ENCODE measurements around the gene KCP.

The KCP gene

DNA sequence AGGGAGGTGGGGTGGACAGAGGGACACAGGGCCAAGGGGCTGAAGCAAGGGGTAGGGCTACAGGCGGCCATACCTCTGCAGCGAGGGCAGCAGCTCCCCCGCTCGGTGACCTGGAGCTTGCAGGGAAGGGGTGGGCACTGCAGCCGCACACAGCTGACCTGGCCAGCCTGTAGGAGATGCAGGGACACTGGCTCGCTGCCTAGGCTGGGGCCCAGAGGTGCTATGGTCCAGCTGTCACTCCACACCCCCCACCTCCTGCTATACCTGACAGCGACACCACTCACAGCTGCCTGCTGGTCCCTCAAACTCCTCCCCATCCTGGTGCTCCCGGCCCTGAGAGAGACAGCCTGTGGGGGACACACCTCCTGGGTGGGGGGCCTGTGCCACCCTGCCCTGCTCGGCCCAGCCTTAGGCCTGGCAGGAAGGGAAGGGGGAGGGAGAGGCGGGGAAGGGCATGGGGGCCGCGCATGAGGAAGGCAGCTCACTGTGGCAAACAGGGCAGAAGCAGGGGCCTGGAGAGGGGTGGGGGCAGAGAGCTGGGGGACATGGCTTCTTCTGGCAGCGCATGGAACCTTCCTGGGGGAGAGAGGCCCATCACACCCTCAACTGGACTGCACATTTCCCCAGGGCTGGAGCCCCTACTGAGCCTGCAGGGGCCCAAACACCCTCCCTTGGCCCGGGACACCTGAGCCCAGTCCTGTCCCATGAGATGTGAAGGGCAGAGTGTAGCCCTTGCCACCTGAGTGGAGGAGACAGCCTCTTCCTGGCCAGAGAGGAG is 23.9 kb downstream of the KCP start:
- TF ChIP-seq, protein P1, sequence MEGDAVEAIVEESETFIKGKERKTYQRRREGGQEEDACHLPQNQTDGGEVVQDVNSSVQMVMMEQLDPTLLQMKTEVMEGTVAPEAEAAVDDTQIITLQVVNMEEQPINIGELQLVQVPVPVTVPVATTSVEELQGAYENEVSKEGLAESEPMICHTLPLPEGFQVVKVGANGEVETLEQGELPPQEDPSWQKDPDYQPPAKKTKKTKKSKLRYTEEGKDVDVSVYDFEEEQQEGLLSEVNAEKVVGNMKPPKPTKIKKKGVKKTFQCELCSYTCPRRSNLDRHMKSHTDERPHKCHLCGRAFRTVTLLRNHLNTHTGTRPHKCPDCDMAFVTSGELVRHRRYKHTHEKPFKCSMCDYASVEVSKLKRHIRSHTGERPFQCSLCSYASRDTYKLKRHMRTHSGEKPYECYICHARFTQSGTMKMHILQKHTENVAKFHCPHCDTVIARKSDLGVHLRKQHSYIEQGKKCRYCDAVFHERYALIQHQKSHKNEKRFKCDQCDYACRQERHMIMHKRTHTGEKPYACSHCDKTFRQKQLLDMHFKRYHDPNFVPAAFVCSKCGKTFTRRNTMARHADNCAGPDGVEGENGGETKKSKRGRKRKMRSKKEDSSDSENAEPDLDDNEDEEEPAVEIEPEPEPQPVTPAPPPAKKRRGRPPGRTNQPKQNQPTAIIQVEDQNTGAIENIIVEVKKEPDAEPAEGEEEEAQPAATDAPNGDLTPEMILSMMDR (IDR thresholded peaks at IDR 0.05; ENCODE audit: borderline replicate concordance, insufficient read depth, low read depth, low read length) = no peak
- no peak overlapping the region for H3K4me3 ChIP-seq (ENCODE audit: low read depth, low read length)

DNA sequence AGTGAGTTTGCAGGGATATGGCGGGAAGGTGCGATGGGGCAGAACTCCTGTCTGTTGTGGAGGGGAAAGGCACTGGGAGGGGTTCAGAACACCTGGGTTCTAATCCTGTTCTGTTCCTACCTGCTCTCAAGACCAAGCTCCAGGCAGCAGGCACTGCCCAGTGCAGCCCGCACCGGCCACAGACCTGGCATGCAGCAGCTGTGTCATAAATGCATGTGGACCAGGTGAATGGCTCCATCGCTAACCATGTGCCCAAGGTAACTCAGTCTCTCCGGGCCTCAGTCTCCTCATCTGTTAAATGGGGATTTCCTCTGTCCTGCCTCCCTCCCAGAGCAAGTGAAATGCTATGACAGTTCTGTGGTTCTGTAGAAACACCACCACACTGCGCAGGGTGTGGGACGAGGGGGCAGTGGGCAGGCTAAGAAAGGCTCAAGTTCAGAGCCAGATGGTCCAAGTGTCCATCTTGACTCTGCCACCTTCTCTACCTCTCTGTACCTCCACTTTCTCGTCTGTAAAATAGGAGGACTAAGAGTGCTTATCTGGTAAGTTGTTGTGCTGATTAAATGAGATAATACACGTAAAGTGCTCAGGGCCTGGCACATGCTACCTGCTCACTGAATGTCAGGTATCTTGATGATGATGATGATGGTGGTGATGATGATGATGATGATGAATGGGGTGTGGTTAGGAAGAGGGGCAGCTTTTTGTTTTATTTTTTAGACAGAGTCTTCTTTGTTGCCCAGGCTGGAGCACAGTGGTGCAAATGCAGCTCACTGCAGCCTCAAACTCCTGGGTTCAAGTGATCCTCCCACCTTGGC is 24.9 kb downstream of the KCP start:
- H3K4me3 ChIP-seq (ENCODE audit: low read depth, low read length) = no peak overlapping the region
- TF ChIP-seq, protein P1 (IDR thresholded peaks at IDR 0.05; ENCODE audit: borderline replicate concordance, insufficient read depth, low read depth, low read length) = no peak

DNA sequence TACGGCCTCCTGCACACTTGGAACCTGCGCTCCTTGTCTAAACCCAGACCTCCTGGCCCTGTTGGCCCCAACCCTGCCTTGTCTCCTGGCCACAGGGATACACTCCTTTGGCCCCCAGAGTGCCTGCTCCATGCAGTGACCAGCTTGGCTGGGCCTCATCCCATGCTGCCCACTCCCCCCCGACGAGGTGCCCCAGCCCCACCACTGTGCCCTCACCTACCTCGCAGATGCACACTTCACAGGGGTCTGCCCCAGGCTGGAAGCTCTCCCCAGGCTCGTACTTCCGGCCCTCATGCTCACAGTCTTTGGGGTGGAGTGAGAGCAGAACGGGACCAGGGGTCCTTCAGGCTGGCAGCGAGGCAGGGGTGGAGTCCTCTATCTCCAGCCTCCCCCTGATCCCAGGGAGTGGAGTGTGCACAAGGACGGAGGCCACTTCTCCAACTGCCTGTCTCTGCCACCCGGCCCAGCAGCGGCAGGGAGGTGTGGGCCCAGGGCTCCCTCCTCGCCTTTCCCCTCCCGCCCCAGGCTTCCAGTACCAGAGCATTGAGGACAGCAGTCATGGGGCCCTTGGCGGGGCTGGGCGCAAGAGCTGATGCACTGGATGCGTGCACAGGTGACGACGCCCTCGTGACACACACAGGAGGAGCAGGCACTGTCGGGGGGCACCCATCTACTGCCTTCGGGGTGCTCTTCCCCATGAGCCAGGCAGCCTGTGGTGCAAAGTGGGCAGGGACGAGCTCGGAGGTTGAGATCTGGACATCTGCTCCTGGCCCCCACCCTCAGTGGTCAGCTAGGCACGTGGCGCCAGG is 25.7 kb downstream of the KCP start:
- H3K4me3 ChIP-seq (ENCODE audit: low read depth, low read length) = no peak overlapping the region
- TF ChIP-seq, protein P1 (IDR thresholded peaks at IDR 0.05; ENCODE audit: borderline replicate concordance, insufficient read depth, low read depth, low read length) = no peak

DNA sequence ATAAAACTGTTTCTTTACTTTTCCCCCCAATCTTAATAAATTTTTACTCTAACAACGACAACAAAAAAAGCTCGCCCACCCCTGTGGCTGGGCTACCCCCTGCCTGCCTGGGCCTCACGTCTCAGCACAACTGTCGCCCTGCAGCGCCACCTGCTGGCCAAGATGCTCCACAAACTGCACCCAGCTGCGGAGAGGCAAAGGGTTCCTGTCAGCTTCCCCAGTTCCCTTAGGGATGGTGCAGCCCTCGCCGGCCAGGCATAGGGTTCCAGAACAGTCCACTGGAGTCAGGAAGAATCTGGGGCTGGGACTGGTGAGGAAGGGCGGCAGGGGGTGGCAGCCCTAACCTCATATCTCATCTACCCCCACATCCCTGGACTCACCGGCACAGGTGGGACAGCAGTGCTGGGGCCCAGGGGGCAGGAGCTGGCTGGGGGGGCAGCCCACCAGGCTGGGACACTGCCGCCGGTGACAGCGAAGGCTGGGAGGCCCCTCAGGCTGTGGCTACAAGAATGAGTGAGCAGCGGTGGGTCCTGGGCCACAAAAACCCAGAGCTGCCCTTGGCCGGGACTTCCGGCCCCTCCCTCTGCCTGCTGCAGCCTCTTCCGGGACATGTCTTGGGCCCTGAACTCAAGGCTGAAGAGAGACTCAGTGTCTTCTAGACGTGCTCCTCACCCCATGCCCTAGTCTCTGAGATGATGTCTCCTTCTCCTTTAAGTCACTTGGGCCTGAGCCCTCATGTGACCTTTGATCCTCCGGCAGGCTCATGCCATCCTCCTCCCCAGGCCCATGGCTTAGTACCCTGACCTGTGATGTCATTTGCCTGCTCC is 26.7 kb downstream of the KCP start:
- H3K4me3 ChIP-seq (ENCODE audit: low read depth, low read length) = no peak overlapping the region
- TF ChIP-seq, protein P1 (IDR thresholded peaks at IDR 0.05; ENCODE audit: borderline replicate concordance, insufficient read depth, low read depth, low read length) = peak; percentile 89

DNA sequence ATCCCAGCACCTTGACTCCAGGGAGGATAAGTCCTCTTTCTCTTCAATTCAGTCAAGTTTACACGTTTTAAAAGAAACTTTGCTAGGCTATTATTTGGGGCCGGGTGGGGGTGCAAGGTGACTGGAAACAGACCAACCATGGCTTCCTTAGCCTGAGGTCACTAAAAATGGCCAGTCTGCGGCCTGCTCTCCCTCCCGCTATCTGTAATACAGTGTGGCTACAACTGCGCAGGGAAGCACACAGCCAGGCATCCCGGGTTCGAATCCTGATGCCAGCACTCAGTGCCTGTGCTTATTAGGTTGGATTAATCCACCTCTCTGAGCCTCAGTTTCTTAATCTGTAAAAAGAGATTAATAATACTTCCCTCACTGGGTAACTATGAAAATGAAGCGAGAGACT is 28.4 kb downstream of the KCP start:
- TF ChIP-seq, protein P1 (IDR thresholded peaks at IDR 0.05; ENCODE audit: borderline replicate concordance, insufficient read depth, low read depth, low read length) = no peak
- H3K4me3 ChIP-seq (ENCODE audit: low read depth, low read length) = no peak overlapping the region

DNA sequence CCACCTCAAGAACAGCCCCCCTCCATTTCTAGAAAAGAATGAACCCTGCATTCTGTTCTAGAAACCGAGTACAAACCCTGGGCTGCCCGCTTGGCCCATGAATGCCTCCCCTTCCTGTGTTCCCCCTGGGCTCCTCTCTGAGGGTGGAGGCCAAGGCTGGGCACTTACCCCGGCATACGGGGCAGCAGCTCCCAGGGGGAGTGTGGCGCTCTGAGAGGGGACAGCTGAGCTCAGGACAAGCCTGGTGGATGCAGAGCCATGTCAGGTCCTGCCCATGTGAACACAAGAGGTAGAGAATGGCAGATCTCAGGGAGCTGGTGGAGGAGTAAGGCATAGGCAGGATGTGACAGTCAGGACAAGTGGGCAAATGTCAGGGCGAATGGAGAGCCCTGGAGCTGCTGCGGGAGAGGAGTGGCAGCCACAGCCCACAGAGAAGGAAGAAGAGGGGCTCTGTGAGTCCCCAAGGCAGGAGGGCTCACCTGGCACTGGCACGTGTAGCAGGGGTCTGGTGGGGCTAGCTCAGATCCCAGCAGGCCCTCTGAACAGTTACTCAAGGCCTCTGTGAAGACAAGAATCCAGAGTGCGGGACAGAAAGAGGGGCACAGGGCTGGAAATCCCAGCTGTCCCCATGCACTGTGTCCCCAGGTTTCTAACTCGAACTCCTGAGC is 28.9 kb downstream of the KCP start:
- TF ChIP-seq, protein P1 (IDR thresholded peaks at IDR 0.05; ENCODE audit: borderline replicate concordance, insufficient read depth, low read depth, low read length) = no peak
- no peak overlapping the region for H3K4me3 ChIP-seq (ENCODE audit: low read depth, low read length)
